ENCODE data around the gene CCNL1.
"Not testable (repeated sequence)": the region's sequence is repeated elsewhere in the genome, so short reads cannot be mapped to it uniquely, and the experiment has no call there.

DNA sequence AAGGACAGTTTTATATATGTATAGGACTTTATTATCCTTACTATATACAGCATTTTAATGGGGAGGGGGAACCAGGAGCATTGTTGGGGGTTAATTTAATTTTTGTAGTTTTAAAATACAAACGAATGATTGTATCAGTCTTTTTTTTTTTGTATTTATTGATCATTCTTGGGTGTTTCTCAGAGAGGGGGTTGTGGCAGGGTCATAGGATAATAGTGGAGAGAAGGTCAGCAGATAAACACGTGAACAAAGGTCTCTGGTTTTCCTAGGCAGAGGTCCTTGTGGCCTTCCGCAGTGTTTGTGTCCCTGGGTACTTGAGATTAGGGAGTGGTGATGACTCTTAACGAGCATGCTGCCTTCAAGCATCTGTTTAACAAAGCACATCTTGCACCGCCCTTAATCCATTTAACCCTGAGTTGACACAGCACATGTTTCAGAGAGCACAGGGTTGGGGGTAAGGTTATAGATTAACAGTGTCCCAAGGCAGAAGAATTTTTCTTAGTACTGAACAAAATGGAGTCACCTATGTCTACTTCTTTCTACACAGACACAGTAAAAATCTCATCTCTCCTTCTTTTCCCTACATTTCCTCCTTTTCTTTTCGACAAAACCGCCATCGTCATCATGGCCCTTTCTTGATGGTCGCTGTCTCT, 18.0 kb upstream of the CCNL1 start:
- TF ChIP-seq POLR2AphosphoS5 (IDR thresholded peaks at IDR 0.05; ENCODE audit: low read depth, low read length); EZH2 (IDR thresholded peaks at IDR 0.05; ENCODE audit: low read depth, low read length, severe bottlenecking); TAF1 (IDR thresholded peaks at IDR 0.05; ENCODE audit: low read depth, low read length); SP2 (IDR thresholded peaks at IDR 0.05; ENCODE audit: low read length); ATF2 (IDR thresholded peaks at IDR 0.05; ENCODE audit: low read length); CBX5 (IDR thresholded peaks at IDR 0.05; ENCODE audit: low read depth, low read length); JUN (IDR thresholded peaks at IDR 0.05; ENCODE audit: low read depth, low read length): not testable (repeated sequence)
- TF ChIP-seq, protein P1, sequence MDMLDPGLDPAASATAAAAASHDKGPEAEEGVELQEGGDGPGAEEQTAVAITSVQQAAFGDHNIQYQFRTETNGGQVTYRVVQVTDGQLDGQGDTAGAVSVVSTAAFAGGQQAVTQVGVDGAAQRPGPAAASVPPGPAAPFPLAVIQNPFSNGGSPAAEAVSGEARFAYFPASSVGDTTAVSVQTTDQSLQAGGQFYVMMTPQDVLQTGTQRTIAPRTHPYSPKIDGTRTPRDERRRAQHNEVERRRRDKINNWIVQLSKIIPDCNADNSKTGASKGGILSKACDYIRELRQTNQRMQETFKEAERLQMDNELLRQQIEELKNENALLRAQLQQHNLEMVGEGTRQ (IDR thresholded peaks at IDR 0.05; ENCODE audit: low read length), result not testable (repeated sequence)
- TF ChIP-seq, protein P2, sequence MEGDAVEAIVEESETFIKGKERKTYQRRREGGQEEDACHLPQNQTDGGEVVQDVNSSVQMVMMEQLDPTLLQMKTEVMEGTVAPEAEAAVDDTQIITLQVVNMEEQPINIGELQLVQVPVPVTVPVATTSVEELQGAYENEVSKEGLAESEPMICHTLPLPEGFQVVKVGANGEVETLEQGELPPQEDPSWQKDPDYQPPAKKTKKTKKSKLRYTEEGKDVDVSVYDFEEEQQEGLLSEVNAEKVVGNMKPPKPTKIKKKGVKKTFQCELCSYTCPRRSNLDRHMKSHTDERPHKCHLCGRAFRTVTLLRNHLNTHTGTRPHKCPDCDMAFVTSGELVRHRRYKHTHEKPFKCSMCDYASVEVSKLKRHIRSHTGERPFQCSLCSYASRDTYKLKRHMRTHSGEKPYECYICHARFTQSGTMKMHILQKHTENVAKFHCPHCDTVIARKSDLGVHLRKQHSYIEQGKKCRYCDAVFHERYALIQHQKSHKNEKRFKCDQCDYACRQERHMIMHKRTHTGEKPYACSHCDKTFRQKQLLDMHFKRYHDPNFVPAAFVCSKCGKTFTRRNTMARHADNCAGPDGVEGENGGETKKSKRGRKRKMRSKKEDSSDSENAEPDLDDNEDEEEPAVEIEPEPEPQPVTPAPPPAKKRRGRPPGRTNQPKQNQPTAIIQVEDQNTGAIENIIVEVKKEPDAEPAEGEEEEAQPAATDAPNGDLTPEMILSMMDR (IDR thresholded peaks at IDR 0.05; ENCODE audit: control extremely low read depth in 1 of 3, insufficient read depth in 1 of 3, low read depth in 1 of 3, low read length in 3 of 3), result not testable (repeated sequence)
